Measurements from ENCODE around the gene DUS4L.

DUS4L gene

GRCh38 chr7:107580716-107581383 is 17.1 kb downstream of the DUS4L start:
- DNase-seq: no peak

- no peak for DNase-seq
Observed at GRCh38 chr7:107581387-107582013, 17.7 kb downstream of the DUS4L start.

- no peak for DNase-seq
Observed at GRCh38 chr7:107582875-107583274, 19.1 kb downstream of the DUS4L start.

DNA sequence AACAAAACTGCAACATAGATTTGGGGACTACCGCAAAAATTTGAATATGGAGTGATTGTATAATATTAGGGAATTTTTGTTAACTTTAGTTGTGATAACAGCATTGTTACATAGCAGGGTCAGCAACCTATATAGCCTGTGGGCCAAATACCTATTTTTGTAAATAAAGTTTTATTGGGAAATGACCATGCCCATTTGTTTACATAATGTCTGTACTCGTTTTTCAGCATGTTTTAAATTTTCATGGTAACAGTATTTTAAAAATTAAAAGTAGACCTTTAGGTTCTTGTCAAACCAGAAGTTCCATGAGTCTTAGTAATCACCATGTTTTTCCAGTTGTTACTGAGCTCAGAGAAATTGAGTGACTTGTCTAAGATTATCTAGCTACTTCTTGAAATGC is 20.9 kb downstream of the DUS4L start:
- DNase-seq: no peak

DNA sequence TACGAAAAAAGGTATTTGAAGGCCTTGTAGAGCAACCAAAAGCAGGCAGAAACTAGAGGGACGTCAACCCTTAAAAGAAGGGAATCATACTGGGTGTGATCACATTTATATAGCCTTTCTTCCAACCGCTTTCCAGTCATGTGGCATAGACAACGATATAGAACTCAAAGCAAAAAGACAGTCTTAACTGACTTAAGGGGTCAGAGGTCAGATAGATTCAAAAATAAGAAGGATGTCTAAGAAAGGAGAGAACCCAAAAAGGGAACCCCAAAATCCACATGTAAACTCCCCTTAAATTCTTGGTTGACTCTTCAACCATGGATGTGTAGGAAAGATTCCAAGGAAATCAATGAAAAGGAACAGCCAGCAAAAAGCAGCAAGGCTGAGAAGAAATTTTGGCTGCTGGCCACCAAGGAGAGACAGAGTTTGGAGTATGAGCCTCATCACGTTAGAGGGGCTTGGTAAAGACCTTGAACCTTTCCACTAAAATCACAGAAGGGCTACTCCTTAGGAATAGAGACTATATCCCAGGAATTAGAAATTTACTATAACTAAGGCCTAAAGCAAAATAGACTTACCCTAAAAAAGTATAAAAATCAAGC is 24.9 kb downstream of the DUS4L start:
- DNase-seq: no peak

DNA sequence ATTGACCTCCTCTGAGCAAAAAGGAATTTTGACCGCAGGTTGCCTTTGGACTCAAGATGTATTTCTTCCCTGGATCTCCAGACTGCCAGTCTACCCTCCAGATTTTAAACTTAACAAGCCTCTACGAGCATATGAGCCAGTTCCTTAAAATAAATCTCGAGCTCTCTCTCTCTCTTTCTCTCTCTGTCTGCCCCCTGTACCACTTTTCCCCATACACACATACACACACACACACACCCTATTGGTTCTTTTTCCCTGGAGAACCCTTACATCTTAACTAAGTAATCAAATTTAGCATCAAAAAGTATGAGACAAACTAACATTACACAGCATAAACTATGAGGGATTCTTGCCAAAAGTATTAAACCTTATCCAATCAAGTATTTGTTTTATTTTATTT is 27.6 kb downstream of the DUS4L start:
- DNase-seq: no peak

GRCh38 chr7:107592361-107593024 is 28.7 kb downstream of the DUS4L start:
- no peak for DNase-seq

DNA sequence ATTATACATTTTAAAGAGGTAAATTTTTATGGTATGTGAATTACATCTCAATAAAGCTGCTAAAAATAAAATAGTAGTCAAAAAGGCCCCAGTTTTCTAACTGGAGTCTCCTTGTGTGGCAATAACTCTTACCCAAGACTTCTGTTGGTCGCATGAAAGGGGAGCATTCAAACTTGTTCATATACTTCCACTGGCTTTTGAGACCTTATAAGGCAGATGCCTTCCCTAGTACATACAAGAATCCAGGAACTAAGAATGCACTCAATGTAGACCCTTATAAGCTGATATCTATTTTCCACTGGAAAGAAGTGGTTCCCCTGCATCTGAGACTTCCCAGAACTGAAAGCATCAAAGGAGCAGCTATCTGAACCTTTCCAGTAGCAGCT is 29.2 kb downstream of the DUS4L start:
- no peak for DNase-seq

- DNase-seq: no peak
Observed at GRCh38 chr7:107594961-107595737, 31.4 kb downstream of the DUS4L start.

- DNase-seq: no peak
Observed at GRCh38 chr7:107596881-107597581, 33.3 kb downstream of the DUS4L start.

DNA sequence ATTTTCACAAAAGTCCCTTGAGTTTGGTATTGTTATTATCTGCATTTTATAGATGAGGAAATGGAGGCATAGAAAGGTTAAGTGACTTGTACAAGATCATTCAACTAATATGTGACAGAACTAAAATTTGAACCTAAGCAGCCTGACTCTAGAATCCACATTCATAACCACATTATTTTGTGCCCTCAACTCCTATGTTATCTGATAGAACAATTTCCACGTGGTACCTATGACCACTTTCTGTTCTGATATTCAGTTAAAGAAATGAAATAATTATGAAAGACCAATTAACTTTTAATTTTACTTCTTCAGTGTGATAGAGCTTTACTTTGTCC is 33.8 kb downstream of the DUS4L start:
- DNase-seq: no peak

- no peak for DNase-seq
Observed at GRCh38 chr7:107597953-107598352, 34.2 kb downstream of the DUS4L start.

DNA sequence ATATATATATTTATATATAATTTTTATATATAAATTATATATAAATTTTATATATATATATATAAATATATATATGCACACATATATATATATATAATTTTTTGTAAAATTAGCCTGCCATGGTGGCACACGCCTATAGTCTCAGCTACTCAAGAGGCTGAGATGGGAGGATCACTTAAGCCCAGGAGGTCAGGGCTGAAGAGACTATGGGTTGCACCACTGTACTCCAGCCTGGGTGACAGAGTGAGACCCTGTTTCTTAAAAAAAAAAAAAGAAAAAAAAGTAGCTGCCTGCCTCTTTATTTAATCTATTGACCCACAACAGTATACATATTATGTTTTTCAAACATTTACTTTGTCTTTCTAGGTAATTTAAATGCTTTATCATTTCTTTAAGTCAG is 35.5 kb downstream of the DUS4L start:
- DNase-seq: no peak

DNA sequence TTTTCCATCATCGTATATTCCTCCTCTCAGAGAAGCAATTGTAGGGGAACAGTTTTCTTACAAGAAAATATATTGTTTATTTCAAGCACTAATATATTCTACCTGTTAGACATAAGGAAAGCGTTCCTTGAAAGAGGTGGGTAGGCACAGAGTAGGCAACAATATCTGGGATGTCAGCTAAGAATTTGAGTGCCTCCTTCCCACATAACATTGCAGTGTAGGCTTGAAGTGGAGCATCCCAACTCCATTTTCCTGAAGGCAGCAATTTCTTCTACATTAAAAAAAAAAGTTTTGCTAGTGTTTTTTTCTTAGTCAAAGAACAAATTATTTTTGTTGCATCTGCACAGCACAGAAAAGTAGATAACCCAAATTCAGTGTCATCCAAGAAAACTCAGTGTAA is 37.0 kb downstream of the DUS4L start:
- no peak for DNase-seq

- no peak for DNase-seq
Observed at GRCh38 chr7:107605218-107605815, 41.5 kb downstream of the DUS4L start.

DNA sequence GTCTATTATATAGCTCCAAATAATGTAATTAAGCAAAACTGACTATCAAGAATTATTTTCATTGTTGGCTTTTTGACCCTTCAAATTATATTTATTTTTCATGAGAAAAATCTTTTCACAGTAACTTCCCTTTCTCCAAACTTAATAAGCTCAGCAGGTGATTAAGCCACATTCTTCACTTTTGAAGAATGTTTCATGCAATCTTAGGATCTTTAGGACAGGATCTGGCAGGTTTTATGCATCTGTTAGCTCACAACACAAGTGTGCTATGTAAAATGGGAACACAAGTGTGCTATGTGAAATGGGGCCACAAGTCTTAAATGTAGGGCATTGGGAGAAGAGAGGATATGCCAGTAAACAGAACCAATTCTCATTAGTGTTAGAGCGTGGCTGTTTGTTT is 42.5 kb downstream of the DUS4L start:
- no peak for DNase-seq

- DNase-seq: no peak
Observed at GRCh38 chr7:107609811-107610261, 46.1 kb downstream of the DUS4L start.

- no peak for DNase-seq
Observed at GRCh38 chr7:107610323-107610722, 46.6 kb downstream of the DUS4L start.

DNA sequence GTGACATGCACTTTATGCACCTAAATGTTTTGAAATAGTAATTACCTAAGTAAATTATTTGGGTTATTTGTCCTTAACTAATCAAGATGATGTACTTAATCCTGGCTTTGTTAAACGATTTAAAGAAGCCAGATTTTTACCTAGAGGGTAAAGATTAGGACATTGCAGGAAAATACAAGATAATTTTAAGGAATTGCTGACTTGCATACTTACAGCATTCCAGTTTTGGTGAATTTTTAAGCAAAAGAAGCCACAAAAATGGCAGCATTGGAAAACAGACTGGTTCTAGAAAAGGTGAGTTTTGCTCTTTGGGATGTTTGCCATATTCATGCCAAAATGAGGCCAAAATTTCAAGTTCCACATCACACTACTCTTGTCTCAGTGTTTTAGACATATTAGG is 49.7 kb downstream of the DUS4L start:
- DNase-seq: no peak

DNA sequence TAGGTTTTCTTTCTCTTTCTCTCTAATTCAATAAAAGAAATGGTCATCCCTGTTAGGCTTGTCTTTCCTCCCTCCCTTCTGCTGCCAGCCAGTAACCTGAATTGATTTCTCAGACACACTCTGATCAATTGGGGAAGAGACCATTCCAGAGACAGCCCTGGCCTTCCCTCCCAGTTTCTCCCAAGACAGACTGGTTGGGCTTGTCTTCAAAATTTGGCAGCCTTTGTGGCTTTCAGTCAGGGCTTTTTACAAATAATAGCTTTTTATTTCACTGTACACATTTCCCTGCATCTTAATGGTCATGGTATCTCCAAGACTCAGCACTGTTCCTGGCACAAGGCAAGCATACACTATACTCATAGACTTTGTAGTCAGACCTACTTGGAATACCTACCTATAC is 50.2 kb downstream of the DUS4L start:
- DNase-seq: no peak

- no peak for DNase-seq
Observed at GRCh38 chr7:107614425-107614824, 50.7 kb downstream of the DUS4L start.

All from right forelimb (tissue), 1 donor.